GM23338 (cell line): Measurements from ENCODE around the gene OSBPL7. TPM values are rescaled to one million over a fixed set of nuclear protein-coding genes. Genes with fewer than 3 reads are reported as not detected.

ENCODE experiments used
- ATAC-seq: fragments of 200-7000 bp; cut with Tn5 transposase; 3 replicates; pipeline ENCODE4 v1.9.1; 2020
- DNase-seq: peaks from one replicate; pipeline ENCODE4 v3.0.0-alpha.2; 2015; ENCODE audit warnings: low spot score
- H2AFZ ChIP-seq: fragments of 200-600 bp; sonication (generic); 2 replicates; pipeline ENCODE4 v1.8.0; 2016; ENCODE audit warnings: antibody characterized with exemption, mild to moderate bottlenecking, moderate library complexity
- H3F3A ChIP-seq: fragments of 200-600 bp; sonication (generic); replicated peaks from 2 replicates; pipeline ENCODE4 v1.8.0; 2017; ENCODE audit warnings: antibody characterized with exemption, mixed run types, low read depth
- H3K27ac ChIP-seq: fragments of 200-600 bp; sonication (generic); 2 replicates; pipeline ENCODE4 v1.6.1; 2016; ENCODE audit warnings: low read depth
- H3K27me3 ChIP-seq: fragments of 200-600 bp; sonication (generic); 2 replicates; pipeline ENCODE4 v1.8.0; 2016; ENCODE audit warnings: mild to moderate bottlenecking, mixed run types, moderate library complexity; ENCODE audit not compliant: insufficient read depth
- H3K36me3 ChIP-seq: fragments of 200-600 bp; sonication (generic); 2 replicates; pipeline ENCODE4 v1.8.0; 2016; ENCODE audit warnings: mild to moderate bottlenecking; ENCODE audit not compliant: insufficient read depth
- H3K4me1 ChIP-seq: fragments of 200-600 bp; sonication (generic); 2 replicates; pipeline ENCODE4 v1.8.0; 2016; ENCODE audit warnings: mild to moderate bottlenecking, moderate library complexity; ENCODE audit not compliant: insufficient read depth
- H3K4me2 ChIP-seq: fragments of 200-600 bp; sonication (generic); 2 replicates; pipeline ENCODE4 v1.7.1; 2017; ENCODE audit warnings: mixed run types
- H3K4me3 ChIP-seq: fragments of 200-600 bp; sonication (generic); 2 replicates; pipeline ENCODE4 v1.6.1; 2016; ENCODE audit warnings: mixed run types
- H3K79me2 ChIP-seq: fragments of 200-600 bp; sonication (generic); replicated peaks from 2 replicates; pipeline ENCODE4 v1.8.0; 2017; ENCODE audit warnings: mild to moderate bottlenecking; ENCODE audit not compliant: insufficient read depth
- H3K9me2 ChIP-seq: fragments of 200-600 bp; sonication (generic); 2 replicates; pipeline ENCODE4 v1.8.0; 2017; ENCODE audit not compliant: insufficient read depth
- H4K20me1 ChIP-seq: fragments of 200-600 bp; sonication (generic); replicated peaks from 2 replicates; pipeline ENCODE4 v1.8.0; 2017; ENCODE audit warnings: mild to moderate bottlenecking; ENCODE audit not compliant: insufficient read depth
- H3K27ac Mint-ChIP-seq: 2 replicates; pipeline ENCODE4 v1.8.0; 2020; ENCODE audit warnings: inconsistent platforms, mild to moderate bottlenecking, moderate library complexity, mixed read lengths
- H3K27me3 Mint-ChIP-seq: 3 replicates; pipeline ENCODE4 v1.8.0; 2022; ENCODE audit warnings: low read depth, mild to moderate bottlenecking, moderate library complexity, mixed read lengths, inconsistent platforms; ENCODE audit not compliant: insufficient read depth, poor library complexity
- H3K36me3 Mint-ChIP-seq: 3 replicates; pipeline ENCODE4 v1.8.0; 2021; ENCODE audit warnings: low read depth, mild to moderate bottlenecking, inconsistent platforms, moderate library complexity, mixed read lengths
- H3K4me1 Mint-ChIP-seq: 3 replicates; pipeline ENCODE4 v1.8.0; 2020; ENCODE audit warnings: mild to moderate bottlenecking, inconsistent platforms, mixed read lengths
- H3K4me3 Mint-ChIP-seq: 3 replicates; pipeline ENCODE4 v1.8.0; 2021; ENCODE audit warnings: moderate library complexity, mild to moderate bottlenecking, inconsistent platforms, mixed read lengths
- H3K9me3 Mint-ChIP-seq: 3 replicates; pipeline ENCODE4 v1.8.0; 2020; ENCODE audit warnings: moderate library complexity, mild to moderate bottlenecking, inconsistent platforms, mixed read lengths
- CREB1 ChIP-seq: fragments of 250-450 bp; sonication (Bioruptor Pico); IDR thresholded peaks from 2 replicates; pipeline ENCODE4 v1.5.0; 2020; ENCODE audit warnings: low read depth, mild to moderate bottlenecking, moderate library complexity
- CTCF ChIP-seq, 2 experiments: fragments of 200-600 bp in 1 of 2; sonication (generic) in 1 of 2; conservative IDR thresholded peaks; 2 replicates each; pipeline versions ENCODE4 v1.5.1 to v1.6.1; 2016 to 2017; ENCODE audit warnings: antibody characterized with exemption in 2 of 2, low read depth in 2 of 2, mild to moderate bottlenecking in 2 of 2, moderate library complexity in 1 of 2
- ETS1 ChIP-seq: IDR thresholded peaks from 2 replicates; pipeline ENCODE4 v1.6.1; 2016; ENCODE audit warnings: antibody characterized with exemption
- EZH2 ChIP-seq: fragments of 200-600 bp; sonication (generic); IDR thresholded peaks from one replicate; pipeline ENCODE4 v1.8.0; 2017; ENCODE audit warnings: antibody characterized with exemption, mild to moderate bottlenecking, low read depth; ENCODE audit not compliant: unreplicated experiment
- EZH2phosphoT487 ChIP-seq: fragments of 200-600 bp; sonication (generic); IDR thresholded peaks from one replicate; pipeline ENCODE4 v1.8.1; 2018; ENCODE audit warnings: antibody characterized with exemption; ENCODE audit not compliant: unreplicated experiment
- JUNB ChIP-seq: IDR thresholded peaks from one replicate; pipeline ENCODE4 v1.6.1; 2016; ENCODE audit warnings: antibody characterized with exemption; ENCODE audit not compliant: unreplicated experiment
- NANOG ChIP-seq: IDR thresholded peaks from 2 replicates; pipeline ENCODE4 v1.6.1; 2016; ENCODE audit warnings: antibody characterized with exemption, borderline replicate concordance
- STAT1 ChIP-seq: IDR thresholded peaks from one replicate; pipeline ENCODE4 v1.6.1; 2016; ENCODE audit warnings: antibody characterized with exemption; ENCODE audit not compliant: unreplicated experiment
- ZNF114 ChIP-seq: fragments of 250-450 bp; sonication (Bioruptor Pico); IDR thresholded peaks from 2 replicates; pipeline ENCODE4 v1.5.0; 2020; ENCODE audit warnings: mild to moderate bottlenecking, moderate library complexity
- ZNF331 ChIP-seq: fragments of 250-450 bp; sonication (Bioruptor Pico); IDR thresholded peaks from 2 replicates; pipeline ENCODE4 v1.5.0; 2020; ENCODE audit warnings: low read depth, mild to moderate bottlenecking, moderate library complexity
- ZNF462 ChIP-seq: fragments of 250-450 bp; sonication (Bioruptor Pico); IDR thresholded peaks from 2 replicates; pipeline ENCODE4 v1.5.0; 2020; ENCODE audit warnings: mild to moderate bottlenecking, moderate library complexity
- polyA plus RNA-seq: library from polyadenylated mRNA; unstranded; fragments of >200 nt; fragmentation: Nextera tagmentation; extraction: Ambion mirVana; gene quantifications from 2 replicates; pipeline ENCODE4 v1.2.1, GENCODE V29; 2016
- total RNA-seq: library from RNA; depleted of rRNA; stranded (reverse); fragments of >200 nt; shearing (Covaris generic); gene quantifications from 2 replicates; pipeline ENCODE4 v1.2.3, GENCODE V29; 2014

The OSBPL7 gene
- total and polyA plus RNA-seq, 2 experiments from 2014 or later: 3.4 to 8.1 TPM

- Histone ChIP-seq H4K20me1 (peaks cover 4% of the 10 kb centered on the region; the same call in 1 of the 2 replicates), H3K27me3 (peaks cover 79% of the 10 kb centered on the region), H3K36me3 (no peaks in the 10 kb centered on the region), H3F3A (peaks cover 10% of the 10 kb centered on the region), H3K4me2 (peak overlapping the region; percentile 96), H2AFZ (peak overlapping the region; percentile 94), H3K4me3 (peak overlapping the region; percentile 66), H3K79me2 (no peaks in the 10 kb centered on the region), H3K9me2 (no peaks in the 10 kb centered on the region), H3K27ac (no peak overlapping the region), H3K4me1 (peaks cover 31% of the 10 kb centered on the region)
- Mint-ChIP-seq H3K27me3 (peaks cover 62% of the 10 kb centered on the region), H3K36me3 (no peaks in the 10 kb centered on the region), H3K9me3 (no peaks in the 10 kb centered on the region), H3K4me1 (peaks cover 47% of the 10 kb centered on the region), H3K4me3 (peak overlapping the region; percentile 69), H3K27ac (no peak overlapping the region)
- DNase-seq (peak; percentile 63), ATAC-seq (peak; percentile 1; the same call in 2 of the 3 replicates)
- TF ChIP-seq ZNF114 (CRISPR knock-in tag) (no peak), JUNB (no peak), EZH2 (peak; percentile 54), STAT1 (no peak), ETS1 (no peak), CTCF (conservative IDR thresholded peaks at IDR 0.05; ENCODE audit: low read depth in 2 of 2) (0 out of 4 replicates have a peak, but pooled peaks of 1 of the 2 experiments have one; percentile 14)
Observed at GRCh38 chr17:47846716-47847340, 25.2 kb upstream of the OSBPL7 start.

GRCh38 chr17:47845716-47846075 lies 24.1 kb upstream of the OSBPL7 start:
- Histone ChIP-seq H3K4me3 (no peak overlapping the region), H3F3A (peaks cover 10% of the 10 kb centered on the region), H3K9me2 (no peaks in the 10 kb centered on the region), H3K27ac (no peak overlapping the region), H3K36me3 (no peaks in the 10 kb centered on the region), H3K79me2 (no peaks in the 10 kb centered on the region), H2AFZ (no peak overlapping the region), H3K27me3 (peaks cover 72% of the 10 kb centered on the region), H4K20me1 (peaks cover 4% of the 10 kb centered on the region; the same call in 1 of the 2 replicates), H3K4me2 (no peak overlapping the region), H3K4me1 (peaks cover 30% of the 10 kb centered on the region; the same call in 1 of the 2 replicates)
- peaks cover 65% of the 10 kb centered on the region for H3K27me3 Mint-ChIP-seq
- DNase-seq: no peak
- peaks cover 50% of the 10 kb centered on the region for H3K4me1 Mint-ChIP-seq
- H3K4me3 Mint-ChIP-seq: no peak overlapping the region
- no peaks in the 10 kb centered on the region for H3K9me3 Mint-ChIP-seq
- no peak for ATAC-seq
- H3K36me3 Mint-ChIP-seq: no peaks in the 10 kb centered on the region
- no peak overlapping the region for H3K27ac Mint-ChIP-seq
- TF ChIP-seq JUNB (no peak), ZNF462 (CRISPR knock-in tag) (no peak), NANOG (no peak), ETS1 (no peak), STAT1 (no peak), ZNF331 (CRISPR knock-in tag) (no peak), EZH2 (no peak), EZH2phosphoT487 (no peak), CREB1 (no peak)
